CD4-positive, alpha-beta T cell treated with Interleukin-15 for 4 hours (primary cell): ENCODE results near the gene INSR.
A peak's percentile ranks its signal among the peaks of the same experiment; 100 is the strongest.
"Not testable (repeated sequence)": the region's sequence is repeated elsewhere in the genome, so short reads cannot be mapped to it uniquely, and the experiment has no call there.

Source experiments
- DNase-seq: peaks from one replicate; pipeline ENCODE4 v3.0.0-alpha.2; 2020; ENCODE audit warnings: low spot score

The INSR gene

DNA sequence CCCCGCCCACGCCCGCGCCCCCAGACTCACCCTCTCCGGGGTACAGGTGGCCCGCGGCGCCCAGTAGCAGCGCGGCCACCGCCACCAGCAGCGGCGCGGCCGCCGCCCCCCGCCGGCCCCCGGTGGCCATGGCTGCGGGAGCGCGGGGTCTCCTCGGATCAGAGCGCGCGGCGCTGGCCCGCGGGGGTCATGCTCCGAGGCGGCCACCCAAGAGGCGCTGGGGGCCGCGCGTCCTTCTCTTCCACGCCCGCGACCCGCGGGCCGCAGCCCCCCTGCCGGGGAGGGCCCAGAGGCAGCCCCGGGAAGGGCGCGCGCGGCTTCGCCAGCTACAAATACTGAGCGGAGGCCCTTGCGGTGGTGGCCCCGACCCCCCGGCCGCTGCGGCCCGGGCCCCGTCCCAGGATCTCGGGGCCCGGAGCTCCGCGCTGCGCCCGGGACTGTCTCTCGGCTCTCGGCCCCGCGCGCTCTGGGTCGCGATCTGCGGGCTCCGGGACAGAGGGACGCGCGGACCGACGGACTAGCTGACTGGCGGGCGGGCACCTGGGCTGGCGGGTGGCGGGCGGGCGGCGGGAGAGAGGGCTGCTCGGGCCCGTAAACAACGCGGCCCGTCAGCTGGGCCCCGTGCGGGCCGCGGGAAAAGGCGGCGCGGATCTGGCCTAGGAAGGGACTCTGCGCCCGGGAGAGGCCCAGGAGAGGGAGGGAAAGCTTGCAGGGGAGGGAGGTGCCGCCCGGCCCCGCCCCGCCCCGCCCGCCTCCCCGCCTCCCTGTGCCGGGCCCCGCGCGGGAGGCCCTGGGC lies at the start of gene INSR:
TSS of gene INSR (minus strand) at position 653 of the 796 bp plus-strand sequence. CDS start at position 130, 523 bp downstream.
- DNase-seq = peak; percentile 30

DNA sequence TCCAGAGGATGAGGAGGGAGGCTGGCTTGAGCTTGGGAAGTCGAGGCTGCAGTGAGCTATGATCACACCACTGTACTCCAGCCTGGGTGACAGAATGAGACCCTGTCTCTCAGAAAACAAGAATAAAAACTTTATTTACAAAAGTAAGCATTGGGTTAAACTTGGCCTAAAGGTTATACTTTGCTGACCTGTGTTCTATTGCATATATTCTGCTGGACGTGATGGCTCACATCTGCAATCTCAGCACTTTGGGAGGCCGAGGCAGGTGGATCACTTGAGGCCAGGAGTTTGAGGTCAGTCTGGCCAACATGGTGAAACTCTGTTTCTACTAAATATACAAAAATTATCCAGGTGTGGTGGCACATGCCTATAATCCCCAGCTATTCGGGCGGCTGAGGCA lies 47.9 kb upstream of the INSR start:
- no peak for DNase-seq

DNA sequence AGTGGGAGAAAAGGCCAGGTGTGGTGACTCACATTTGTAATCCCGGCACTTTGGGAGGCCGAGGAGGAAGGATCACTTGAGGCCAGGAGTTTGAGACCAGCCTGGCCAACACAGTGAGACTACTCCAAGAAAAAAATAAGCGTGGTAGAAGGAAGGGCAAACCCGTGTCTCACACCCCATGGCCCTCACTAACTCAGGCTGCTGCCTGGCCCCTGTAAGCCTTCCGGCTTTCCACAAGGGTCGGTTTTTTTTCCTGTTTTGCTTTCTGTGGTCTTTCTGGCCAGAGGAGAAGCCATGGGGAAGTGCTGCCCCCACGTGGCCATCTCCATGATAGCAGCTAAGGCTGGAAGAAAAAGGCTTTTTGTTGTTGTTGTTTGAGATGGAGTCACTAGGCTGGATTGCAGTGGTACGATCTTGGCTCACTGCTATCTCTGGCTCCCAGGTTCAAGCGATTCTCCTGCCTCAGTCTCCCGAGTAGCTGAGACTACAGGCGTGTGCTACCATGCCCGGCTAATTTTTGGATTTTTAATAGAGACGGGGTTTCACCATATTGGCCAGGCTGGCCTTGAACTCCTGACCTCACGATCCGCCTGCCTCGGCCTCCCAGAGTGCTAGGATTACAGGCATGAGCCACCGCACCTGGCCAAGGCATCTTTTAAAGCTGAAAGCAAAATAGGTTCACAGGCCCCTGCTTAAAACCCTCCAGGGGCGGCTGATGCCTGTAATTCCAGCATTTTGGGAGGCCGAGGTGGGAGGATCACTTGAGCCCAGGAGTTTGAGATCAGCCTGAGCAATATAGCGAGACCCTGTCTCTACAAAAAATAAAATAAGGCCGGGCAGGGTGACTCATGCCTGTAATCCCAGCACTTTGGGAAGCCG lies 47.0 kb upstream of the INSR start:
- peak; percentile 87 for DNase-seq

DNA sequence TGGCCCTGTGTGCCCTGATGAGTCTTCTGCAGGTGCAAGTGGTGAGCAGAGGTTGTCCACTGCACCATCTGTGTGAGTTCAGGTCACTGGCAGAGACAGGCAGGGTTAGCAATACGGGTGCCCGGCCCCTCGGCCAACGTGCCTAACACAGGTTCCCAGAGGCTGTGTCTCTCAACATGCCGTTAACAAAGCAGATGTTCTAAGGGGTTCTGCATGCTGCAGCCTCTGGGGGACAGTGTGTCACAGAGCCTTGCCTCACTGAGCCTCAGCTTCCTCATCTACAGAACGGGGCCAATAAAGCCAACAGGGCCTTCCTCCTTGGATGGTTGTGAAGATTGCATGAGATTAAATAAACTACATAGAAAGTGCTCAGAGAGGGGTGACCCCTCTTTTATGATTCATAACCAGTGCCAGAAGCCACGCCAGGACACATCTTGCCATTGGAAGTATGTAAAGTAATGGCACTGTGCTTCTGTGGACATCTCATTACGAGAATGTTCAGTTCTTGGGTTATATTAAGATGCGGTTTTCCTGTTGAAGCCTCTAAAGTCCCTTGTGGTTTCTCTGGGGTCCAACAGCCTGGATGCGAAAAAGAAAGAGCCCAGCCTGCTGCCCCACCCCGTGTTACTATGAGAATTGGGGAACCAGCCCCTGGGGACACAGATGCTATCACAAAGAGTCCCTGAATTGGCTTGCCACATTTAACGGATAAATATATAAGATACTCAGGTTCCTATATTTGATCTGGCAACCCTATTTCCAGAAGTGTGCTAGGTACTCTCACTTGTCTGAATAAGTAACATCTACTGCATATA lies 43.4 kb upstream of the INSR start:
- peak; percentile 34 for DNase-seq

DNA sequence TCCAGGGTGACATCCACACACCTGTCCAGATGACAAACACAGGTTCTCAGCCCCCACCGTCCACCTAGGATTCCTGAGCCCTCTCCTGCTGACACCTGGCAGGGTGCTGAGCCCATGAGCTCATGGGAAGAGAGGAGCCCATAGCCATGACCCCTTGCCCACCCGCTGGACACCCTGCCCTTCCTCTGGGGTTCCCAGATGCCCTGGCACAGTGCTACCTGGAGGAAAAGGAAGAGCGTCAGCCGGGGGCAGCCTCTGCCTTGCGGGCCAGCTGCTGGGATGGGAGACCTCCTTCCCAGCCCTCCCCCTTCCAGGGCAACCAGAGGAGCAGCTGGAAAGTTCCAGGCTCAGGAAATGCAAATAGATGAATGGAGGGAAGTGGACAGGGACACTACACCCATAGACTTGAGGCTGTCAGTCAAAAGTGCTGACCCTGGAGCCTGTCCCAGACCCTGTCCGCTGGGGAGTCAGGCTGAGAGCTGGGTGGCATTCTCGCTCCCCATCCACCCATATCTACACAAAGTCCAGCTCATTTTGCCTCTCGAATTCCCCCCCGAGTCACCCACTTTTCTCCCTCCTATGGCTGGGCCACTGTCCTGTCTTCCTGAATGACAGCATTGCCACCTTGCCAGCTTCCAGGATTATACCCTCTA lies 42.2 kb upstream of the INSR start:
- no peak for DNase-seq

DNA sequence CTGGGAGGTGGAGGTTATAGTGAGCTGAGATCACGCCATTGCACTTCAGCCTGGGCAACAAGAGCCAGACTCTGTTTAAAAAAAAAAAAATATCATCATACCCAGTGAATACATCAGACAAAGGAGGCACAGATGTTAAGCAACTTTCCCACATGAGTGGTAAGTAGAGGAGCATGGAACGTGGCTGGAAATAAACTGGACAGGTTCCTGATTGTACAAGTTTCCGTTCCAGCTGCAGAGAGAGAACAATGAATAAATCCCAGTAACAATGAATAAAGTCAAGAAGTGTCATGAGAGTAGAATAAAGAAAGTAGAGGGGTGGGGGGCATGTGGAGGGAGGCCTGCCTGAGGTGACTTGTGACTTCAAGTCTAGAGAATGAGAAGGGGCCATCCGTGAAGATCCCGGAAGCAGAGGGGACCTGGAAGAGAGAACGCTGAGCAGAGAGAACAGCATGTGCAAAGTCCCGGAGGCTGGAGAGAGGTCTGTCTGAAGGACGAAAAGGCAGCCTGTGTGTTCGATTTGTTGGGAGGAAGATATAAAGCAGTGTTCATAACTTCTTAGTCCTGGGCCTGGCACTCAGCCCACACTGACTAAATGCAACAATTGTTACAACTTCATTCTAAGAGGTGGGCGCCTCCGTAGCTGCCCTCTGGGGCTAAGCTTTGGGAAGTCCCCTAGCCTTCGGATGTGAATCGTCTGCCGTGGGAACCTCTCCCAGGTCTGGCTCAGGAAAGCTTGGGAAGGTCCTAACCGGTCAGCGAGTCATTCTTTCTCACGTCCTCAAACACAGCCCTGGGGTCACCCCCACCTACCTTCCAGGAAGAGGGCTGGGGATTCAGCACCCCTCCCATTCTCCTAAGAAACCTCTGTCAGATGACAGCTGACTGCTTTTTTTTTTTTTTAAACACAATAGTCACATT lies 39.2 kb upstream of the INSR start:
- DNase-seq = no peak

DNA sequence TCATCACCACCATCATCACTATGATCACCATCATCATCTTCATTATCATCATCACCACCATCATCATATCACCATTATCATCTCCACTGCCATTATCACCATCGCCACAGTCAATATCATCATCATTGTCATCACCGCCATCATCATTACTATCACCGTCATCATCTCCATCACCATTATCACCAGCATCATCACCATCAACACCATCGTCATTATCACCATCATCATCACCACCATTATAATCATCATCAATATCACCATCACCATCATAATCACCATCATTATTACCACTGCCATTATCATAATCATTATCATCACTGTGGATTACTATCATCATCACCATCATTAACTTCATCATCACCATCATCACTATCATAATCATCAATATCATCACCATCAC lies 37.2 kb upstream of the INSR start:
- no peak for DNase-seq

DNA sequence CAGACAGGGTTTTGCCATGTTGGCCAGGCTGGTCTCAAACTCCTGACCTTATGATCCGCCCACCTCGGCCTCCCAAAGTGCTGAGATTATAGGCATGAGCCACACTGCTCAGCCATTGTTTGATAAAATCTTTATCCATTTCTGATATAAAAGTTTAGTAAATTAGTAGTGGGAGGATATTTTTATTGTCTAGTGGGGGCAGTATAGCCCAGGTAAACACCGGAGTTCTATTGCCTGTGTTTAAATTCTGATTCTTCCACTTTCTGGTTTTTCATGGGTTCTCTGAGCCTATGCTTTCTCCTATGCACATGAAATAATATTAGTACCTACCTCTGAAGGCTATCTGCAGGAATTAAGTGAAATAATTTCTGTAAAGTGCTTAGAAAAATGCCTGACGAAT lies 34.4 kb upstream of the INSR start:
- no peak for DNase-seq

DNA sequence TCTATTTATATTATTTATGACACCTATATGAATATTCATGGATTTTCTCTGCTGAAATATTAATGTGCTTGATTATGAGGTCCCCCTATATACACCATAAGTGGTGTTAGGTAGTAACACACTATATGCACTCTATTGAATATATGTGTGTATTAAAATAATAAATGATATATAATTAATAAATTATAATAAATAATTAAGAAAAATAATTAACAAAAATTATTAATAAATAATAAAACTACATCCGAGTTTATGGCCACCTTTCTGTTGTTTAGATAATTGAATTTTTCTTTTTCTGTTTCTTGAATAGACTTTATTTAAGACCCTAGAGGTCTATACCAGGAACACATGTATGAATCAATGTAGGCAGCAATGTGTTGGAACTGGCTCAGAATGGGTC lies 33.6 kb upstream of the INSR start:
- DNase-seq = no peak

DNA sequence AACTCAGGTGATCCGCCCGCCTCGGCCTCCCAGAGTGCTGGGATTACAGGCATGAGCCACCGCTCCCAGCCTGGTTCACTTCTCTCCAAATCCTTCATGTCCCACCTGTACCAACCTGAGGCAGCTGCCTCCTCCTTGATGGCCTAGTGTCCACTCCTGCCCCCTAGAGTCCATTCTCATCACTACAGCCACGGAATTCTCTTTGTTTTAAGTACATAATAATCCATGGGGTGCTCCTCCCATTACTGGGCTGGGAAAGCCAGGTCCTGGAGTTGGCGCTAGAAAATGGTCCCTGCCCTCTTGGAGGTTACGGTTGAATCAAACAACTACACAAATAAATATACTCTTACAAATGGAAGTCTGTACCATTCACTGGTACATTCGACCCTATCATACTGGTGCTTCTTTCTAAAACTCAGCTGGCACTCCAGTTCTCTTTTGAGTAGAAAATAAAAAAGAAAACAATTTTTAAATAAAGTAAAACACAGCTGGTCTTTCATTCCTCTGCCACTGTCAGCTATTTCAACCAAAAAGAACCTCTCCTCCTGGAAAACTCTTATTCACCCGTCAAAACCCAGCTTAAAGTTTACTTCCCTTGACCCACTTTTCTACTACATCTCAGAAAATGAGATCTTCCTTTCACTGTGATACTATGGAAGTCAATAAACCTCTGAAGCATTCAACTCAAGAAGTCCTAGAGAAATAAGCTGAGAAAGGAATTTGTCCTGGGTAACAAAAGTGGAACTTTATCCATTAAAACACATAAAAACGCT lies 32.1 kb upstream of the INSR start:
- peak; percentile 52 for DNase-seq

DNA sequence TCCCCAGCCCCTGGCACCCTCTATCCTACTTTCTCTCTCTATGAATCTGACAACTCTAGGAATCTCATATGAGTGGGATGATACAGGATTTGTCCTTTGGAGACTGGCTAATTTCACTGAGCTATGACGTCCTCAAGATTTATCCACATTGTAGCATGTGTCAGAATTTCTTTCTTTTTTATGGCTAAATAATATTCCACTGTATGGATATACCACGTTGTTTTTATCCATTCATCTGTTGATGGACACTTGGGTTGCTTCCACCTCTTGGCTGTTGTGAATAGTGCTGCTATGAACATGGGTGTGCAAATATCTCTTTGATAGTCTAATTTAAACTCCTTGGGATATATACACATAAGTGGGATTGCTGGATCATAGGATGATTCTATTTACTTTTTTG lies 24.0 kb upstream of the INSR start:
- DNase-seq = no peak

DNA sequence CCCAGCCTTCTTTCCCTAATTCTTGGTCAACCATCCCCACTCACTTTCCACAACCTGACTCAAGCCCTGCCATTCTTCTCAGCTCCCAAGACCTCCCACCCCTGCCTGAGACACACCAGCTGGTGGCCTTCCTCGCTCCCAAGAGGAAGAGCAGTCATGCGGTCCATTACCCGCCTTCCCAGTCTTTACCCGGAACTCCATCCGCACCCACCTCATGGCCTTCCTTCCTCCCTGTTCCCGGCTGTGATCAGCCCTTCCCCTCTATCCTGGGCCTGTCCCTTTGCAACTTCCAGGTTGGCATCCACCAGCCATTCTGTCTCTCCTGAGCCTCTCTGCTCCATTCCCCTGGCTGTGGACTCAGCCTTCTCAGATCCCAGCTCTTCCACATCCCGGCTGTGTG lies 18.6 kb upstream of the INSR start:
- no peak for DNase-seq

DNA sequence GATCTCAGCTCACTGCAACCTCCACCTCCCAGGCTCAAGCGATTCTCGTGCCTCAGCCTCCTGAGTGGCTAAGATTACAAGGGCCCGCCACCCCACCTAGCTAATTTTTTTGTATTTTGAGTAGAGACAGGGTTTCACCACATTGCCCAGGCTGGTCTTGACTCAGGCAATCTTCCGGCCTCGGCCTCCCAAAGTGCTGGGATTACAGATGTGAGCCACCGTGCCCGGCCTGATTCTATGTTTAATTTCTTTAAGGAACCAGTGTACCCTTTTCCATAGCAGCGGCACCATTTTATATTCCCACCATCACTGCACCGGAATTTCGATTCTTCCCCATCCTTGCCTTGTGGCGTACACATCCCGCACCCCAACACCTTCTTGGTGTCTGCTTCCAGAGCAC lies 17.7 kb upstream of the INSR start:
- no peak for DNase-seq

DNA sequence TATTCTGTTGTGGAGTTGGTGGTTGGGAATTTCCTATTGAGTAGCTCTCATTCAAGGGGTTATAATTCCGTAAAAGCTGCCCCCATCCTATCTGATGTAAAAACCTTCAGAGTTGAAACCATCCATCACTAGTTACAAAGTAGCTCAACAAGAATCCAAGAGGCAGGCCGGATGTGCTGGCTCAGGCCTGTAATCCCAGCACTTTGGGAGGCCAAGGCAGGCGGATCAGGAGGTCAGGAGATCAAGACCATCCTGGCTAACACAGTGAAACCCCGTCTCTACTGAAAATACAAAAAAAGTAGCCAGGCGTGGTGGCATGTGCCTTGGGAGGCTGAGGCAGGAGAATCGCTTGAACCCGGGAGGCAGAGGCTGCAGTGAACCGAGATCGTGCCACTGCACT lies 14.1 kb upstream of the INSR start:
- not testable (repeated sequence) for DNase-seq

DNA sequence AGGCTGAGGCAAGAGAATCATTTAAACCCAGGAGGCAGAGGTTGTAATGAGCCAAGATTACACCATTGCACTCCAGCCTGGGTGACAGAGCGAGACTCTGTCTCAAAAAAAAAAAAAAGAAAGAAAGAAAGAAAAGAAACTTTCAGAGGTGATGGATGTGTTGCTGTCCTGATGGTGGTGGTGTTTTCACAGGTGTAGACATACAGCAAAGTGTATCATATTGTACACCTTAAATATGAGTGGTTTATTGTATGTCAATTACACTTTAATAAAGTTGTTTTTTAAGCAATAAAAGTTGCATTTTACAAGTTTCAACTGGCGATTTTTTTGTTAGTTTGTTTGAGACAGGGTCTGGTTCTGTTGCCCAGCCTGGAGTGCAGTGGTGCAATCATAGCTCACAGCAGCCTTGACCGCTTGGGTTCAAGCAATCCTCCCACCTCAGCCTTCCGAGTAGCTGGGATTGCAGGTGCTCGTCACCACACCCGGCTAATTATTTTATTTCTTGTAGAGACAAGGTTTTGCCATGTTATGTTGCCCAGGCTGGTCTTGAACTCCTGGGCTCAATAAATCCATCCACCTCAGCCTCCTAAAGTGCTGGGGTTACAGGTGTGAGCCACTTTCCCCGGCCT lies 13.5 kb upstream of the INSR start:
- DNase-seq = no peak

DNA sequence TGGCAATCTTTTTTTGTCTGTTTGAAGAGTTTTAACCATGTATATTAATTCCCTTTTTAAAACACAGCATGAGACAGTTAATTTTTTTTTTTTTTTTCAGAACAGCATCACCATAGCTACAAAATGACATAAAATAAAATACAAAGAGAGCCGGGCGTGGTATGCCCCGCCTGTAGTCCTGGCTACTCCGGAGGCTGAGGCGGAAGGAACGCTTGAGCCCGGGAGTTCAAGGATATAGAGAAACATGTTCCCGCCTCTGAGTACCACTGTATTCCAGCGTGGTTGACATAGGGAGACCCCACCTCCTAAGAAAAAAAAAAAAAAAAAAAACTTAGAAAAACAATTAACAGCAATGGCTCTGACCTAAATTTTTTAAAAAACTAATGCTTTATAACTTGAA lies 10.0 kb upstream of the INSR start:
- no peak for DNase-seq

DNA sequence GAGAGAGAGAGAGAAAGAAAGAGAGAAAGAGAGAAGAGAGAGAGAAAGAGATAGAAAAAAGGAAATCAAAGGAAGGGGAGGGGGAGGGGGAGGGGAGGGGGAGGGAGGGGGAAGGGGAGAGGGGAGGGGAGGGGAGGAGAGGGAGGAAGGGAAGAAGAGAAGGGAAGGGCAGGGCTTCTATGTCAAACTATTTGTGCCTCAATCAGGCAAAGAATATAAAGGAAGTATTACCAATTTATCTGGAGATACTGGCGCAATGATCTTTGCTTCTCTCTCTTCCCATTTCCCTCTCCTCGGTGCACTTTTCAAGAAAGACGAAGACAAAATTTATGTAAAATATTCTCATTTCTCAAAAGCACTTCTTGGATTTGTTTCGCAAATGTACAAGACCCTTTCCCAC lies 9.3 kb upstream of the INSR start:
- DNase-seq = no peak

DNA sequence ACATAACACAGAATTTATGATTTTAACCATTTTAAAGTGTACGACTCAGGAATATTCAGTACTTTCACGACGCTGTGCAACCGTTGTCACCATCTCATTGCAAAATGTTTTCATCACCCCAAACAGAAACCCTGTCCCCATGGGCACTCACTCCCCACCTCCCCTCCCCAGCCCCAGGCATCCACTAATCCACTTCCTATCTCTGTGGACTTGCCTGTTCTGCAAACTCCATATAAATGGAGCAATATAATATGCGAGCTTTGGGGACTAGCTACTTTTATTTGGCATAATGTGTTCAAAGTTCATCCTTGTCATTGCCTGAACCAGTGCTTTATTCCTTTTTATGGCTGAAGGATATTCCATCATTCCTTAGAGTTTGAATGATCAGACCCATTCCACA lies 7.3 kb upstream of the INSR start:
- DNase-seq = no peak

DNA sequence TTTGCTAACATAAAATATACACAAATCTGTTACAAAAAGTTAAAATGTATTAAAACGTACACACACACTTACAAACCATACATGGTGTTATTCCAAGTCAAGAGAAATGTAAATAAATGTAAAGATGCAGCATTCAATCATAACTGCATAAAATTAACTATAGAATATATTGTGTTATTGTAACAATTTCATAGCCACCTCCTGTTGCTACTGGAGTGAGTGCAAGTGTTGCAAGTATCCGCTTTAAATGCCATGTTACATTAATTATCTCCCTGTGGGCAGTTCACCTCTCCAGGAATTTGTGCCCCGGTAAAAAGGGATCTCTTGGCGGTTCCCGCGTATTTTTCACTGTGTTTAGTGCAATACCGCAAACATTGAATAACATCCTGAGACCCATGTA lies 3.5 kb upstream of the INSR start:
- DNase-seq = no peak
